Type B pancreatic cell (in vitro differentiated cells): Measurements from ENCODE around the gene EPHB1. TPM values are rescaled to one million over a fixed set of nuclear protein-coding genes. Genes with fewer than 3 reads are reported as not detected.

ENCODE experiments used
- DNase-seq: peaks from one replicate; pipeline ENCODE4 v3.0.0; 2021; ENCODE audit warnings: mixed read lengths; ENCODE audit not compliant: unreplicated experiment; ENCODE audit errors: extremely low spot score
- H3K27ac Mint-ChIP-seq: 2 replicates; pipeline ENCODE4 v1.8.0; 2021; ENCODE audit warnings: mild to moderate bottlenecking, mixed read lengths
- H3K27me3 Mint-ChIP-seq: 2 replicates; pipeline ENCODE4 v1.8.0; 2021; ENCODE audit warnings: mixed read lengths
- H3K36me3 Mint-ChIP-seq: 2 replicates; pipeline ENCODE4 v1.8.0; 2021; ENCODE audit warnings: mixed read lengths
- H3K4me1 Mint-ChIP-seq: one replicate; pipeline ENCODE4 v1.8.0; 2021; ENCODE audit warnings: mixed read lengths; ENCODE audit not compliant: unreplicated experiment
- H3K4me3 Mint-ChIP-seq: 2 replicates; pipeline ENCODE4 v1.8.0; 2021; ENCODE audit warnings: mild to moderate bottlenecking, mixed read lengths
- H3K9me3 Mint-ChIP-seq: 2 replicates; pipeline ENCODE4 v1.8.0; 2021; ENCODE audit warnings: mixed read lengths
- CTCF ChIP-seq: fragments of 200-600 bp; sonication (generic); conservative IDR thresholded peaks from 2 replicates; pipeline ENCODE4 v1.5.0; 2021; ENCODE audit warnings: antibody characterized with exemption, mild to moderate bottlenecking
- total RNA-seq: library from RNA; stranded (reverse); gene quantifications from 2 replicates; pipeline ENCODE4 v1.2.1, GENCODE V29; 2021; ENCODE audit warnings: low replicate concordance

EPHB1 gene
- total RNA-seq, 1 donor from 2014 or later = 9.1 TPM

GRCh38 chr3:135154186-135154585 lies 359.1 kb downstream of the EPHB1 start:
- peaks cover 14% of the 10 kb centered on the region for H3K27me3 Mint-ChIP-seq
- H3K4me1 Mint-ChIP-seq = no peaks in the 10 kb centered on the region
- H3K4me3 Mint-ChIP-seq = no peak overlapping the region
- no peak overlapping the region for H3K27ac Mint-ChIP-seq
- no peak for DNase-seq
- H3K36me3 Mint-ChIP-seq = no peaks in the 10 kb centered on the region
- no peak for TF ChIP-seq CTCF
- H3K9me3 Mint-ChIP-seq = no peaks in the 10 kb centered on the region

GRCh38 chr3:135155228-135155627 lies 360.2 kb downstream of the EPHB1 start:
- TF ChIP-seq CTCF = no peak
- no peak overlapping the region for H3K27ac Mint-ChIP-seq
- no peak for DNase-seq
- no peaks in the 10 kb centered on the region for H3K36me3 Mint-ChIP-seq
- H3K4me3 Mint-ChIP-seq = no peak overlapping the region
- no peaks in the 10 kb centered on the region for H3K4me1 Mint-ChIP-seq
- H3K27me3 Mint-ChIP-seq = peaks cover 11% of the 10 kb centered on the region
- no peaks in the 10 kb centered on the region for H3K9me3 Mint-ChIP-seq

- Mint-ChIP-seq H3K9me3 (no peaks in the 10 kb centered on the region), H3K4me3 (no peak overlapping the region), H3K36me3 (no peaks in the 10 kb centered on the region), H3K4me1 (peaks cover 4% of the 10 kb centered on the region), H3K27ac (no peak overlapping the region), H3K27me3 (peaks cover 6% of the 10 kb centered on the region)
- TF ChIP-seq CTCF = no peak
- no peak for DNase-seq
Observed at GRCh38 chr3:135155791-135156190, 360.7 kb downstream of the EPHB1 start.

- no peak overlapping the region for H3K4me3 Mint-ChIP-seq
- no peak for DNase-seq
- H3K36me3 Mint-ChIP-seq = no peaks in the 10 kb centered on the region
- TF ChIP-seq CTCF = no peak
- peaks cover 7% of the 10 kb centered on the region for H3K4me1 Mint-ChIP-seq
- no peak overlapping the region for H3K27ac Mint-ChIP-seq
- no peaks in the 10 kb centered on the region for H3K9me3 Mint-ChIP-seq
- peaks cover 6% of the 10 kb centered on the region for H3K27me3 Mint-ChIP-seq
Observed at GRCh38 chr3:135157045-135157740, 362.1 kb downstream of the EPHB1 start.

GRCh38 chr3:135158520-135158919 lies 363.5 kb downstream of the EPHB1 start:
- Mint-ChIP-seq H3K9me3 (no peaks in the 10 kb centered on the region), H3K27me3 (peaks cover 2% of the 10 kb centered on the region), H3K4me3 (no peak overlapping the region), H3K4me1 (peaks cover 7% of the 10 kb centered on the region), H3K27ac (no peak overlapping the region), H3K36me3 (no peaks in the 10 kb centered on the region)
- DNase-seq = no peak
- no peak for TF ChIP-seq CTCF
